Muscle of leg (tissue), 11 donors: ENCODE results near the gene MYLK4. TPM values are rescaled to one million over a fixed set of nuclear protein-coding genes. Genes with fewer than 3 reads are reported as not detected.

Source experiments
- DNase-seq: peaks from one replicate; pipeline ENCODE4 v3.0.0; 2013
- H3K27ac ChIP-seq: one replicate; pipeline ENCODE4 v1.5.1; 2013; ENCODE audit warnings: mild to moderate bottlenecking, low read length, control low read depth
- H3K27me3 ChIP-seq: one replicate; pipeline ENCODE4 v1.6.1; 2013; ENCODE audit warnings: low read length; ENCODE audit not compliant: control insufficient read depth, insufficient read depth
- H3K36me3 ChIP-seq: one replicate; pipeline ENCODE4 v1.6.1; 2013; ENCODE audit warnings: low read length; ENCODE audit not compliant: control insufficient read depth, insufficient read depth
- H3K4me1 ChIP-seq: one replicate; pipeline ENCODE4 v1.6.1; 2013; ENCODE audit warnings: low read length; ENCODE audit not compliant: control insufficient read depth, insufficient read depth
- H3K4me3 ChIP-seq: one replicate; pipeline ENCODE4 v1.5.1; 2013; ENCODE audit warnings: low read length, control low read depth
- H3K9me3 ChIP-seq: replicated peaks from 2 replicates; pipeline ENCODE4 v1.6.1; 2013; ENCODE audit warnings: low read depth, low read length; ENCODE audit not compliant: control insufficient read depth
- WGBS: methylation state at CpG from one replicate; pipeline ENCODE4 v1.1.5; 2013; ENCODE audit warnings: missing lambda C conversion rate; ENCODE audit not compliant: insufficient coverage; 5-methylcytosine and 5-hydroxymethylcytosine counted together
- polyA plus RNA-seq, 8 donors: library from polyadenylated mRNA; unstranded; fragments of 120-200 nt; gene quantifications; one replicate each; pipeline versions ENCODE4 v1.2.1 to v1.2.3, GENCODE V29; 2013; ENCODE audit warnings: inconsistent platforms in 1 of 8, low replicate concordance in 1 of 8; ENCODE audit not compliant: insufficient read length in 8 of 8, insufficient read depth in 1 of 8
- total RNA-seq: library from RNA; stranded (reverse); fragments of 120-200 nt; gene quantifications from one replicate; pipeline ENCODE4 v1.2.4, GENCODE V29; 2013

The MYLK4 gene
- total and polyA plus RNA-seq, 9 donors, result 6.1 to 12.1 (median 10.6) TPM

DNA sequence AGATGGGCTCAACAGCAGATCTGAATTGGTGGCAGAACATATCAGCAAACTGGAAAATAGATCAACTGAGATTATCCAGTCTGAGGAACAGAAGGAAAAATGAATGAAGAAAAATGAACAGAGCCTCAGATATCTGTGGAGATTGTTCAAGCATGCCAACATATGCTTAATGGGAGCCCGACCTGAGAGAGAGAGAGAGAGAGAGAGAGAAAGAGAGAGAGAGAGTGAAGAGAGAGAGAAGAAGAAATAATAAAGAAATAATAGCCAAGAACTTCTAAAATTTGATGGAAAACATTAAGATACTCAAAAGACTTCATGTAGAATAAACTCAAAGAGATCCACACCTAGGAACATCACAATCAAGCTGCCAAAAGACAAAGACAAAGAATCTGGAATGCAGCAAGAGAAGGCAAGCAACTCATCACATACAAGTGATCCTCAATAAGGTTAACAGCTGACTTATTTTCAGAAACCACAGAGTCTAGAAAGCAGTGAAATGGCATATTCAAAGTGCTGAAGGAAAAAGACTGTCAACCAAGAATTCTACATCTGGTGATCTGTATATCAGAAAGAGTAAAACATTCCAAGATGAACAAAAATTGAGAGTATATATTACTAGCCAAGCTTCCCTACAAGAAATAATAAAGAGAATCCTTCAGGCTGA is 97.2 kb downstream of the MYLK4 start:
- Histone ChIP-seq H3K9me3 (no peaks in the 10 kb centered on the region), H3K4me3 (no peak overlapping the region), H3K36me3 (no peaks in the 10 kb centered on the region), H3K27me3 (no peaks in the 10 kb centered on the region), H3K4me1 (no peaks in the 10 kb centered on the region), H3K27ac (no peak overlapping the region)
- DNase-seq, result no peak
- 100% methylated on average over 1 of the region's 1 CpG for WGBS

DNA sequence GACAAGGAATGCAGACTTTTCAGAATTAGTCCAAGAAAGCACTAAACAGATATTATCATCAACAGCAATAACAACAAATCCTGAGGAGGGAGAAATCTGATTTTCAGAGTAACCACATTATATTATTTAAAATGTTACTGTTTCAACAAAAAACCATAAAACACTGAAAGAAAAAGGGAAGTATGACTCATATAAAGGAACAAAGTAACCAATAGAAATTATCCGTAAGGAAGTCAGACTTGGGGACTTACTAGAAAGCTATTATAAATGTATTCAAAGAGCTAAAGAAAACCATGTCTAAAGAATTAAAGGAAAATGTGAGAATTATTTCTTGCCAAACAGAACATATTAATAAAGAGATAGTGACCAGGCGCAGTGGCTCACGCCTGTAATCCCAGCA is 98.1 kb downstream of the MYLK4 start:
- WGBS, result no CpG with 5 or more reads among the region's 3 CpGs
- no peaks in the 10 kb centered on the region for H3K27me3 ChIP-seq
- no peaks in the 10 kb centered on the region for H3K9me3 ChIP-seq
- no peaks in the 10 kb centered on the region for H3K36me3 ChIP-seq
- no peak overlapping the region for H3K4me3 ChIP-seq
- H3K4me1 ChIP-seq, result no peaks in the 10 kb centered on the region
- DNase-seq, result no peak
- no peak overlapping the region for H3K27ac ChIP-seq

DNA sequence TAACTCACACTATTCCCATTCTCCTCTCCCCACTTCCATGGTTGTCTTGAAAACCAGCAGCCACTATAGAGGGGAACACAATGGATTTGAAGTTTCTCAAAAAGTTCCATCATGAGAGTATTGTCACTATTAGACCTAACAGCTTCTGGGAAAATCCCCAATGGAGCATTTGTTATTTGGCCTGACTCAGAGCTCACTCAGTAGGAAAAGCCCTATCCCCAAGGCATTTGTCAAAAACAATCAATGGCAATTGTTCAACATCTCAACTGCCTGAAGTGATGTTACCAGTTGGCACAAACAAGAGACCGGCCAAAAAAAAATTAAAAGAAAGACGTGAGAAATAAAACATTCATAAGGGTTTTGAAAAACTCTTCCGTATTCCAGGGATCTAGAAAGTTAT is 98.8 kb downstream of the MYLK4 start:
- Histone ChIP-seq H3K27me3 (no peaks in the 10 kb centered on the region), H3K4me1 (no peaks in the 10 kb centered on the region), H3K9me3 (no peaks in the 10 kb centered on the region), H3K4me3 (no peak overlapping the region), H3K36me3 (no peaks in the 10 kb centered on the region), H3K27ac (no peak overlapping the region)
- 80% methylated on average over 1 of the region's 3 CpGs for WGBS
- DNase-seq, result no peak

DNA sequence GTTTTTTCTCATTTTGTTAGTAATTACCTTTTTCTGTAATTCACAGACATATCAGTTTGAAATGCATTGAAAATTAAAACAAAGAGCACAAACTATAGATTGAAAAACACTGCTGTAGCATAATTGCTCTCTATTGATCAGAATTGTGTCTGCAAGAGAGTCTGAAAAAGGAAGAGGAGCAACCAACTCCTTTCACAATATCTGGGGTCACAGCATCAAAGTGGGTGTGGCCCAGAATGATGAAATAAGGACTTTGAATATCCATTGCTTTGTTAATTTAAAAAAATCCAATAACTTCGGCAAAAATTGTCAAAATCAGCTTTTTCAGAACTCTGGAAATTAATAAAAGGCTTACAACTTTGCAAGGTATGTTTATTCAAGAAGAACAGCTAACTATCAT is 99.2 kb downstream of the MYLK4 start:
- DNase-seq, result no peak
- Histone ChIP-seq H3K36me3 (no peaks in the 10 kb centered on the region), H3K27me3 (no peaks in the 10 kb centered on the region), H3K9me3 (no peaks in the 10 kb centered on the region), H3K27ac (no peak overlapping the region), H3K4me1 (no peaks in the 10 kb centered on the region), H3K4me3 (no peak overlapping the region)
- no CpG with 5 or more reads among the region's 1 CpG for WGBS

DNA sequence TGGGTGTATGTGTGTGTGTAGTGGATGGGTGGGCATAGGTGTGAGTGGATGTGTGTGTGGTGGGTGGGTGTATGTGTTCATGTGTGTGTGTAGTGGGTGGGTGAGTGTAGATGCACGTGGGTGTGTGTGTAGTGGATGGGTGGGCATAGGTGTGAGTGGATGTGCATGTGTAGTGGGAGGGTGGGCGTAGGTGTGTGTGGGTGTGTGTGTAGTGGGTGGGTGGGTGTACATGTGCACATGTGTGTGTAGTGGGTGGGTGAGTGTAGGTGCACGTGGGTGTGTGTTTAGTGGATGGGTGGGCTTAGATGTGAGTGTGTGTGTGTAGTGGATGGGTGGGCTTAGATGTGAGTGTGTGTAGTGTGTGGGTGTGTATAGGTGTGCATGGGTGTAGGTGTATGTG is 104.4 kb downstream of the MYLK4 start:
- 85% methylated on average over 3 of the region's 3 CpGs for WGBS
- no peak for DNase-seq

DNA sequence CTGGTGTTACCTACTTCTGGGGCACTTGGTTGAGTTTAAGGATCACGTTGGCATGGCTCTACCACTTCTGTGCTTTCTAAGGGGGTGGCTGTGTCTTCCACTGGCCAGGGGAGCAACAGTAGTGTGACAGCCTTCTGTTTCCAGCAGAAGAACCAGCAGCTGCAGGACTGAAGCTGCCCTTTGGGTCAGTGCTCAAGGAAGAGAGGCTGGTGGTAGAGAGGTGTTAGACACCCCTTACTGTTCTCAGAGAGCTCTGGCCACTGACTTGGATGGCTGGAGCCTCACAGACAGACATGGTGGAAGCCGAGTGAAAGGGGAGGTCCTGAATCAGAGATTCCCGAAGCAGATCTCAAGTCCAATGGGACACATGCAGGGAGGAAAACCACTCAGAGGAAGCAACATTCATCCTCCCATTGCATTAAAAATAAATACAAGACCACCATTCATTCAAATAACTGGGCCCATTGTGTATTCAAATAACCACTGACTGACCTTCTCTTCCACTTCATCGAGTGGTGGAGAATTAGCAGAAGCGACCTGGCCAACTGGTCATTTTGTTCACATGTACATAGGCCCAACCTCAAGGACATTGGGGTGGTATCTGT is 106.7 kb downstream of the MYLK4 start:
- no peaks in the 10 kb centered on the region for H3K9me3 ChIP-seq
- no peak overlapping the region for H3K27ac ChIP-seq
- DNase-seq, result no peak
- peaks cover 9% of the 10 kb centered on the region for H3K27me3 ChIP-seq
- no peak overlapping the region for H3K4me3 ChIP-seq
- 69% methylated on average over 3 of the region's 5 CpGs for WGBS
- H3K4me1 ChIP-seq, result no peaks in the 10 kb centered on the region
- H3K36me3 ChIP-seq, result no peaks in the 10 kb centered on the region

More for the DNA sequence above, 104.4 kb downstream of the MYLK4 start:
- no peaks in the 10 kb centered on the region for H3K4me1 ChIP-seq
- no peaks in the 10 kb centered on the region for H3K9me3 ChIP-seq
- no peaks in the 10 kb centered on the region for H3K36me3 ChIP-seq
- no peak overlapping the region for H3K27ac ChIP-seq
- H3K4me3 ChIP-seq, result no peak overlapping the region
- H3K27me3 ChIP-seq, result peaks cover 3% of the 10 kb centered on the region

DNA sequence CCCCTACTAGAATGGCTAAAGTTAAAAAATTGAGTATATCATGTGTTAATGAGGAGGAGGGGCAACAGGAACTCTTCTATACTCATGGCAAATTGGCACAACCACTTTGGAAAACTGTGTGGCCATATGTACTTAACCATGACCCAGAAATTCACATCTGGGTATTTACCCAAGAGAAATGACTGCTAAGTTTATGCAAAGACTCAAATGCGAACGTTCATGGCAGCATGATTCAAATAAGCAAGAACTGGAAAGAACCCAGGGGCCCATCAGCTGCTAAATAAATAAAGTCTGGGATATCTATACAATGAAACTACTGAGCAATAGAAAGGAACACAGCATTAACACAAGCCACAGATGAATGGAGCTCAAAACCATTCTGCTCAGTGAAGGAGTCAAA is 107.6 kb downstream of the MYLK4 start:
- DNase-seq, result no peak
- Histone ChIP-seq H3K27ac (no peak overlapping the region), H3K9me3 (no peaks in the 10 kb centered on the region), H3K4me3 (no peak overlapping the region), H3K4me1 (no peaks in the 10 kb centered on the region), H3K36me3 (no peaks in the 10 kb centered on the region), H3K27me3 (peaks cover 9% of the 10 kb centered on the region)
- no CpG with 5 or more reads among the region's 2 CpGs for WGBS

DNA sequence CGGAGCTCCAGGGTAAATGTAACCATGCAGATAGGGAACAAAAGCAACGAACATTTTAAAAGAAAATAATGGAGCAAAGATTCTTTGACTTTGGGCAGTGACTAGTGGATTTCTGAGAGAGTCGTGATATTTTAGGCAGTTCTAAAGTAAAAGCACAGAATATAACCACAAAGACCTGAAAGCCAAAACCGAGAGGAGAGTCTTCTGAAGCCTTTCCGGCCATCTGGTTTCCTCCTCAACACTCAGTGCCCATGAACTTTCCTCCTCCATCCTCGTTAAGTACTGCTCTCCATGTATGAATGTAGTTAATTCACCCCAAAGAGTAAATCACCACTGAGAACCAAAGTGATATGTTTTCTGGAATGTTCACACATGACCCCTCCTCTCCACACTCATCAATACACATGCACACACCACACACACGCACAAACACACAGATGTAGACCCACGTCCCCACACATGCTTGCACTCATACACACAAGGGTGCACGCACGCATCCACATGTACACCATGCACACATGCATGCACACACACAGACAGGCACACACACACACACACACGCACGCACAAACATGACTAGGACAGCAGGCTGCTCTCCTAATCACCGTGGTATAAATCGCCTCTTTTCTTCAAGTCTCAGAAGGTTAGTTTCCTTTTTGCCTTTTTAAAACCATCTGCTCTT is 109.5 kb downstream of the MYLK4 start:
- 74% methylated on average over 8 of the region's 14 CpGs for WGBS
- Histone ChIP-seq H3K27me3 (peaks cover 9% of the 10 kb centered on the region), H3K9me3 (no peaks in the 10 kb centered on the region), H3K27ac (no peak overlapping the region), H3K36me3 (no peaks in the 10 kb centered on the region), H3K4me3 (no peak overlapping the region), H3K4me1 (no peaks in the 10 kb centered on the region)
- DNase-seq, result no peak

DNA sequence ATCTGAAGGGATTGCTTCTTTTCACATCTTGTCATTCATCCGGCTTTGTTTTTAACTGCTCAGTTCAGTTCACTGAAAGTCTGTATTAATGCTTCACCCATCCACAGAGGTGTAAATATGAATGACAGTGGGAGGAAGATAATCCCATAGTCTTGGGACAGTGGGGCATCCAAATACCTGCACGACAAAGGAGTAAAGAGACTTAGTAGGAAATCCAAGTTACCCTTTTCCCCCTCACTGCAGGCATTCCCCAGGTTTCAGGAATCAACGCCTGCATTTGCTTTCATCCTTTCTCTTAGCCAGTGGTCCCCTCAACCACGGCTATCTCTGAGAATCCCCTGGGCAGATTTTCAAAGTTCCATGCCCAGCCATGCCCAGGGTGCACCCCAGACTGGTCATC is 110.2 kb downstream of the MYLK4 start:
- 87% methylated on average over 2 of the region's 4 CpGs for WGBS
- no peak for DNase-seq
- Histone ChIP-seq H3K27me3 (peaks cover 9% of the 10 kb centered on the region), H3K27ac (no peak overlapping the region), H3K9me3 (no peaks in the 10 kb centered on the region), H3K36me3 (no peaks in the 10 kb centered on the region), H3K4me1 (no peaks in the 10 kb centered on the region), H3K4me3 (no peak overlapping the region)

DNA sequence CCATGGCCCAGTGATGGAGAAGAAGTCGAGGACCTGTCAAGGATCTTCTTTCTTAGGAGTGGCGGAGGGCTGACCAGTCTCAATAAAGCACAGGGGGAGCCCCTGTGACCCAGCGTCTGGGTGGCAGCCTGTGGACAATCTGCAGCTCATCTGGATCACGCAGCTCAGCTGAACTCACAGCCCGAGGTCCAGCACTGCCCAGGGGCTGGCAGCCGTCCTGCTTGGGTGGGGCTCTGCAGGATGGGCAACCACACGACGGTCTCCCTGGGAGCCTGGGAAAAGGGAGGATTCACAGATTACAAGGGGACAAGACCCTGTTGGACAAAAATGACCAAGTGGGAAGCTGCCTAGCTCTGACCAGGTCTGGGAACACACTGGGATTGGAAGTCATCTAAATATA is 110.8 kb downstream of the MYLK4 start:
- peaks cover 9% of the 10 kb centered on the region for H3K27me3 ChIP-seq
- 71% methylated on average over 7 of the region's 8 CpGs for WGBS
- no peak overlapping the region for H3K27ac ChIP-seq
- H3K9me3 ChIP-seq, result no peaks in the 10 kb centered on the region
- H3K36me3 ChIP-seq, result no peaks in the 10 kb centered on the region
- DNase-seq, result no peak
- H3K4me1 ChIP-seq, result peaks cover 2% of the 10 kb centered on the region
- H3K4me3 ChIP-seq, result no peak overlapping the region
